Upper lobe of right lung (tissue), 1 donor: ENCODE results near the gene KLK4. TPM values are rescaled to one million over a fixed set of nuclear protein-coding genes. Genes with fewer than 3 reads are reported as not detected.

Source experiments
- ATAC-seq: fragments of 200-7000 bp; cut with Tn5 transposase; one replicate; pipeline ENCODE4 v1.9.1; 2020; ENCODE audit warnings: mild to moderate bottlenecking, moderate library complexity
- DNase-seq: peaks from one replicate; pipeline ENCODE4 v3.0.0-alpha.2; 2020
- H3K27ac ChIP-seq: fragments of 200-600 bp; one replicate; pipeline ENCODE4 v1.8.0; 2022
- H3K27me3 ChIP-seq: fragments of 200-600 bp; one replicate; pipeline ENCODE4 v1.8.0; 2022; ENCODE audit warnings: mild to moderate bottlenecking
- H3K36me3 ChIP-seq: fragments of 200-600 bp; one replicate; pipeline ENCODE4 v1.8.0; 2022
- H3K4me1 ChIP-seq: fragments of 200-600 bp; one replicate; pipeline ENCODE4 v1.8.0; 2022
- H3K4me3 ChIP-seq: fragments of 200-600 bp; one replicate; pipeline ENCODE4 v1.8.0; 2022; ENCODE audit warnings: mild to moderate bottlenecking
- H3K9me3 ChIP-seq: fragments of 200-600 bp; one replicate; pipeline ENCODE4 v1.8.0; 2022
- CTCF ChIP-seq: fragments of 200-600 bp; IDR thresholded peaks from one replicate; pipeline ENCODE4 v1.8.0; 2022; ENCODE audit warnings: antibody characterized with exemption
- intact Hi-C: fragments of 100-400 bp; cut with DNase I; formaldehyde crosslinking; loops from one replicate; pipeline ENCODE4 v1.11.0; 2022
- total RNA-seq: library from RNA; stranded (reverse); fragmentation: NEBNext Ultra II Directional; extraction: Animal tissue kit (Norgen Biotek cat#: 25700); gene quantifications from one replicate; pipeline ENCODE4 v1.2.1, GENCODE V29; 2021
- donor health status: DM: no; HTN: yes; CAD: no; lungs with severe emphysema.

The KLK4 gene
- total RNA-seq, 1 donor from 2014 or later, result not detected

DNA sequence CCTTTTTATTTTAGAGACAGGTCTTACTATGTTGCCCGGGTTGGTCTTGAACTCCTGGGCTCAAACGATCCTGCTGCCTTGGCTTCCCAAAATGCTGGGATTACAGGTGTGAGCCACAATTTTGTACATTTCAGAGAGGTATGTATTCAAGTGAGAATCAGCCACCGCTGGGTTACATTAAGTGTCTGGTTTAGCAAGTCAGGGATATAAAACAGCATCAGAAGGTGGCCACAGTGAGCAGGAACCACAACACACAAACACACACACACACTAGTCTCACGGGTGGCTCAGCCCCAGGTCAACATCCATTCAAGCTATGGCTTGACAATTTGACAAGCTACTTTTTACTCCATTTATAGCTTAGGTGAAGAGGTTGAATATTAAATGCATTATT is 21.5 kb upstream of the KLK4 start:
- no peak overlapping the region for H3K27ac ChIP-seq
- no peaks in the 10 kb centered on the region for H3K36me3 ChIP-seq
- TF ChIP-seq CTCF, result no peak
- H3K9me3 ChIP-seq, result no peaks in the 10 kb centered on the region
- peaks cover 26% of the 10 kb centered on the region for H3K27me3 ChIP-seq
- intact Hi-C loops, result no loop called here
- H3K4me1 ChIP-seq, result no peaks in the 10 kb centered on the region
- DNase-seq, result no peak
- ATAC-seq, result no peak
- no peak overlapping the region for H3K4me3 ChIP-seq

GRCh38 chr19:50932018-50932689 is 21.0 kb upstream of the KLK4 start:
- Histone ChIP-seq H3K27ac (no peak overlapping the region), H3K27me3 (peaks cover 32% of the 10 kb centered on the region), H3K36me3 (no peaks in the 10 kb centered on the region), H3K4me1 (no peaks in the 10 kb centered on the region), H3K9me3 (no peaks in the 10 kb centered on the region), H3K4me3 (no peak overlapping the region)
- DNase-seq (no peak), ATAC-seq (peak; percentile 75)
- intact Hi-C loops, result no loop called here
- TF ChIP-seq CTCF, result no peak

DNA sequence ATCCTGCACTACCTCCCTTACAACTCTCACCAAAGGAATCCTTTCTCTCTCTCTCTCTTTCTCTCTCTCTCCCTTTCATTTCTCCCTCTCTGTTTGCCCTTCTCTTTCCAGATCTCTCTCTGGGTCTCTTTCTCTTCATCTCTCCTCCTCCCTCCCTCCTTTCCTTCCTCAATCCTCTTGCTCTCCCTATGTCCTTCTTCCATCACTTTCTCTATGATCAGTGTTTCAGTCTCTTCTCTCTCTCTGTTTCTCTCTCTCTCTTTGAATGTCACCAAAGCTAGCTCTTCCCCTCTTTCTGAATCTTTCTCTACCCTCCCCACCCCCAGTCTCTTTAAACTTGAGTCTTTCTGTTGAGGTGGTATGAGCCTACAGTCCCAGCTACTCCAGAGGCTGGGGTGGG is 19.8 kb upstream of the KLK4 start:
- no peak overlapping the region for H3K4me3 ChIP-seq
- intact Hi-C loops, result no loop called here
- no peaks in the 10 kb centered on the region for H3K9me3 ChIP-seq
- no peak overlapping the region for H3K27ac ChIP-seq
- DNase-seq (no peak), ATAC-seq (no peak)
- TF ChIP-seq CTCF, result no peak
- no peaks in the 10 kb centered on the region for H3K4me1 ChIP-seq
- H3K36me3 ChIP-seq, result no peaks in the 10 kb centered on the region
- peaks cover 40% of the 10 kb centered on the region for H3K27me3 ChIP-seq

DNA sequence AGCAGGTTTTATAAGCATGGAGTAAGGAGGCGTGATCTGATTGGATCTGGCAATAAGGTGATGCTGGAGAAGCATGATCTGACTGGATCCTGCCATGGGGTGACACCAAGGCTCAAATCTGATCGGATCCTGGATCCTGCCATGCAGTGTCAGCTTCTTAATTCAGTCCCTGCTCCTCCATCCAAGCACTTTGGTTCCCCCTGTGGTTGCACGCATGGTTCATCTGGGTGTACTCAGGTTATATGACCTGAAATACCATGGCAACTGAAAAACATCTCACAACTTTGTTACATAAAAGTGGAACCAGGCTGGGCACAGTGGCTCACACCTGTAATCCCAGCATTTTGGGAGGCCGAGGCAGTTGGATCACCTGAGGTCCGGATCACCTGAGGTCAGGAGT is 17.6 kb upstream of the KLK4 start:
- H3K27me3 ChIP-seq, result peaks cover 41% of the 10 kb centered on the region
- intact Hi-C loops, result no loop called here
- no peaks in the 10 kb centered on the region for H3K9me3 ChIP-seq
- TF ChIP-seq CTCF, result no peak
- no peak for ATAC-seq
- H3K36me3 ChIP-seq, result no peaks in the 10 kb centered on the region
- H3K4me1 ChIP-seq, result no peaks in the 10 kb centered on the region
- H3K4me3 ChIP-seq, result no peak overlapping the region
- DNase-seq, result no peak
- H3K27ac ChIP-seq, result no peak overlapping the region

- Histone ChIP-seq H3K27ac (no peak overlapping the region), H3K4me1 (no peaks in the 10 kb centered on the region), H3K27me3 (peaks cover 53% of the 10 kb centered on the region), H3K4me3 (no peak overlapping the region), H3K9me3 (no peaks in the 10 kb centered on the region), H3K36me3 (no peaks in the 10 kb centered on the region)
- DNase-seq (no peak), ATAC-seq (no peak)
- intact Hi-C loops, result no loop called here
- TF ChIP-seq CTCF, result no peak
Measured at GRCh38 chr19:50926144-50926543, 14.9 kb upstream of the KLK4 start.

DNA sequence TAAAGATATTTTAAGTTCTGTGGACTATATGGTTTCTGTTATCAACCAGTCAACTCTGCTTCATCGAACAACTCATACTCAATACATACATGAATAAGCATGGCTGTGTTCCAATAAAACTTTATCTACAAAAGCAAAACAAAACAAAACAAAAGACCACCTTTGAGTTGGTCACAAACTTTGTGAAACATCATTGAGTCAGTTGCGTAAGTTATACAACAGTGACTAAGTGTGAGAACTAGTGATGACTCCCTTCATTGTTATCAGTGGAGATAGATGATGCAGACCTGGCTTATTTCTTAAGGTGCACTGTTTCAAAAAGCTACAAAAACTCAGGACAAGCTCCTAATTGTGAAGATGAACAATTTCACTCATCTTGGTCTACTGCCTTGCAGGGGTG is 14.5 kb upstream of the KLK4 start:
- ATAC-seq, result no peak
- Histone ChIP-seq H3K9me3 (no peaks in the 10 kb centered on the region), H3K4me3 (no peak overlapping the region), H3K27me3 (peaks cover 53% of the 10 kb centered on the region), H3K4me1 (no peaks in the 10 kb centered on the region), H3K27ac (no peak overlapping the region), H3K36me3 (no peaks in the 10 kb centered on the region)
- no peak for TF ChIP-seq CTCF
- intact Hi-C loops, result no loop called here
- DNase-seq, result no peak
